ENCODE results near the gene HPRT1. TPM values are rescaled to one million over a fixed set of nuclear protein-coding genes. Genes with fewer than 3 reads are reported as not detected.

Gene HPRT1
- total RNA-seq, 3 donors from 2014 or later: 8.0 to 15.1 (median 11.9) TPM

GRCh38 chrX:134470013-134470412 is 10.0 kb downstream of the HPRT1 start:
- Histone ChIP-seq H3K36me3 (no peaks in the 10 kb centered on the region), H3K4me3 (no peak overlapping the region), H3K9me3 (no peaks in the 10 kb centered on the region), H3K27me3 (peaks cover 0 to 4% of the 10 kb centered on the region in 2 donors), H3K4me1 (no peaks in the 10 kb centered on the region), H3K27ac (no peak overlapping the region)
- no peak for DNase-seq (ENCODE audit: low spot score in 2 of 2)
- intact Hi-C loops (cut with DNase I; ENCODE audit: low total_unique reads): no loop called here
- TF ChIP-seq POLR2A (IDR thresholded peaks at IDR 0.05): no peak
- no peak for TF ChIP-seq CTCF (IDR thresholded peaks at IDR 0.05)
- no peak for TF ChIP-seq POLR2AphosphoS5 (IDR thresholded peaks at IDR 0.05)

GRCh38 chrX:134472041-134472440 is 12.1 kb downstream of the HPRT1 start:
- Histone ChIP-seq H3K4me1 (no peaks in the 10 kb centered on the region), H3K4me3 (no peak overlapping the region), H3K9me3 (no peaks in the 10 kb centered on the region), H3K27me3 (peaks cover 0 to 4% of the 10 kb centered on the region in 2 donors), H3K27ac (no peak overlapping the region), H3K36me3 (no peaks in the 10 kb centered on the region)
- no peak for TF ChIP-seq POLR2A (IDR thresholded peaks at IDR 0.05)
- TF ChIP-seq CTCF (IDR thresholded peaks at IDR 0.05): no peak
- TF ChIP-seq POLR2AphosphoS5 (IDR thresholded peaks at IDR 0.05): no peak
- DNase-seq (ENCODE audit: low spot score in 2 of 2): no peak
- intact Hi-C loops (cut with DNase I; ENCODE audit: low total_unique reads): no loop called here

- DNase-seq (ENCODE audit: low spot score in 2 of 2): no peak
- intact Hi-C loops (cut with DNase I; ENCODE audit: low total_unique reads): no loop called here
- TF ChIP-seq POLR2A (IDR thresholded peaks at IDR 0.05) (no peak), POLR2AphosphoS5 (IDR thresholded peaks at IDR 0.05) (no peak), CTCF (IDR thresholded peaks at IDR 0.05) (no peak)
- Histone ChIP-seq H3K27me3 (peaks cover 0 to 9% of the 10 kb centered on the region in 2 donors), H3K9me3 (no peaks in the 10 kb centered on the region), H3K36me3 (no peaks in the 10 kb centered on the region), H3K27ac (no peak overlapping the region), H3K4me3 (no peak overlapping the region), H3K4me1 (no peaks in the 10 kb centered on the region)
These were observed 16.3 kb downstream of the HPRT1 start for GRCh38 chrX:134476284-134476683.

- Histone ChIP-seq H3K27ac (no peak overlapping the region), H3K36me3 (no peaks in the 10 kb centered on the region), H3K4me1 (no peaks in the 10 kb centered on the region), H3K4me3 (no peak overlapping the region), H3K27me3 (peaks cover 0 to 9% of the 10 kb centered on the region in 2 donors), H3K9me3 (no peaks in the 10 kb centered on the region)
- DNase-seq (ENCODE audit: low spot score in 2 of 2): no peak
- TF ChIP-seq POLR2A (IDR thresholded peaks at IDR 0.05) (no peak), POLR2AphosphoS5 (IDR thresholded peaks at IDR 0.05) (no peak), CTCF (IDR thresholded peaks at IDR 0.05) (no peak)
- intact Hi-C loops (cut with DNase I; ENCODE audit: low total_unique reads): no loop called here
These were observed 18.4 kb downstream of the HPRT1 start for GRCh38 chrX:134478374-134478773.

GRCh38 chrX:134480061-134480460 is 20.1 kb downstream of the HPRT1 start:
- Histone ChIP-seq H3K36me3 (no peaks in the 10 kb centered on the region), H3K27me3 (peaks cover 0 to 16% of the 10 kb centered on the region in 2 donors), H3K27ac (no peak overlapping the region), H3K4me1 (no peaks in the 10 kb centered on the region), H3K9me3 (no peaks in the 10 kb centered on the region), H3K4me3 (no peak overlapping the region)
- TF ChIP-seq CTCF (IDR thresholded peaks at IDR 0.05): no peak
- no peak for TF ChIP-seq POLR2AphosphoS5 (IDR thresholded peaks at IDR 0.05)
- TF ChIP-seq POLR2A (IDR thresholded peaks at IDR 0.05): no peak
- intact Hi-C loops (cut with DNase I; ENCODE audit: low total_unique reads): no loop called here
- DNase-seq (ENCODE audit: low spot score in 2 of 2): no peak
